HG03354 (cell line): Measurements from ENCODE around the gene ADCY2.

Source experiments
- ATAC-seq: cut with Tn5 transposase; IDR thresholded peaks from one replicate; pipeline ENCODE4 v1.9.1; 2021; ENCODE audit warnings: mild to moderate bottlenecking; ENCODE audit not compliant: unreplicated experiment, poor library complexity, severe bottlenecking

Gene ADCY2

GRCh38 chr5:7634837-7635236, 238.9 kb downstream of the ADCY2 start:
- ATAC-seq: no peak

- ATAC-seq: no peak
Measured at GRCh38 chr5:7638456-7638855, 242.5 kb downstream of the ADCY2 start.

GRCh38 chr5:7642029-7642428, 246.1 kb downstream of the ADCY2 start:
- ATAC-seq: no peak

- no peak for ATAC-seq
Measured at GRCh38 chr5:7644723-7645122, 248.8 kb downstream of the ADCY2 start.

- ATAC-seq: no peak
Measured at GRCh38 chr5:7650755-7651154, 254.8 kb downstream of the ADCY2 start.

- ATAC-seq: no peak
Measured at GRCh38 chr5:7653046-7653445, 257.1 kb downstream of the ADCY2 start.

- ATAC-seq: no peak
Measured at GRCh38 chr5:7657153-7657552, 261.2 kb downstream of the ADCY2 start.

GRCh38 chr5:7659420-7659819, 263.5 kb downstream of the ADCY2 start:
- no peak for ATAC-seq

GRCh38 chr5:7662289-7662688, 266.4 kb downstream of the ADCY2 start:
- no peak for ATAC-seq

GRCh38 chr5:7663808-7664207, 267.9 kb downstream of the ADCY2 start:
- no peak for ATAC-seq

GRCh38 chr5:7664208-7664607, 268.3 kb downstream of the ADCY2 start:
- no peak for ATAC-seq

GRCh38 chr5:7667216-7667767, 271.4 kb downstream of the ADCY2 start:
- ATAC-seq: no peak

- no peak for ATAC-seq
Measured at GRCh38 chr5:7668161-7668560, 272.2 kb downstream of the ADCY2 start.

- ATAC-seq: no peak
Measured at GRCh38 chr5:7668627-7669026, 272.7 kb downstream of the ADCY2 start.

GRCh38 chr5:7671381-7671993, 275.5 kb downstream of the ADCY2 start:
- ATAC-seq: no peak

- ATAC-seq: no peak
Measured at GRCh38 chr5:7673658-7674057, 277.7 kb downstream of the ADCY2 start.

- ATAC-seq: no peak
Measured at GRCh38 chr5:7676455-7676854, 280.5 kb downstream of the ADCY2 start.

GRCh38 chr5:7678030-7678429, 282.1 kb downstream of the ADCY2 start:
- ATAC-seq: no peak

- ATAC-seq: no peak
Measured at GRCh38 chr5:7679663-7680062, 283.7 kb downstream of the ADCY2 start.

GRCh38 chr5:7680260-7680659, 284.3 kb downstream of the ADCY2 start:
- ATAC-seq: no peak

- ATAC-seq: no peak
Measured at GRCh38 chr5:7682379-7682778, 286.4 kb downstream of the ADCY2 start.

- no peak for ATAC-seq
Measured at GRCh38 chr5:7683753-7684152, 287.8 kb downstream of the ADCY2 start.
